HuH-7.5 (cell line): Measurements from ENCODE around the gene TFEB.
A peak's percentile ranks its signal among the peaks of the same experiment; 100 is the strongest.

ENCODE experiments used
- DNase-seq: peaks from one replicate; pipeline ENCODE4 v3.0.0; 2011; ENCODE audit warnings: low spot score

The TFEB gene

GRCh38 chr6:41736800-41737555 lies 1.6 kb upstream of the TFEB start:
- DNase-seq, result no peak

GRCh38 chr6:41736186-41736733 lies 852 bp upstream of the TFEB start:
- no peak for DNase-seq

GRCh38 chr6:41734666-41735426 lies 562 bp downstream of the TFEB start:
- DNase-seq, result peak; percentile 78

- DNase-seq, result peak; percentile 79
These were observed 1.4 kb downstream of the TFEB start for GRCh38 chr6:41733707-41734665.

GRCh38 chr6:41733360-41733706 lies 2.1 kb downstream of the TFEB start:
- DNase-seq, result no peak

GRCh38 chr6:41732591-41733359 lies 2.6 kb downstream of the TFEB start:
- no peak for DNase-seq

GRCh38 chr6:41732149-41732548 lies 3.3 kb downstream of the TFEB start:
- no peak for DNase-seq

- DNase-seq, result no peak
These were observed 3.8 kb downstream of the TFEB start for GRCh38 chr6:41731561-41732086.

- DNase-seq, result no peak
These were observed 4.6 kb downstream of the TFEB start for GRCh38 chr6:41730531-41731436.

- DNase-seq, result no peak
These were observed 5.8 kb downstream of the TFEB start for GRCh38 chr6:41729624-41730023.

GRCh38 chr6:41728954-41729353 lies 6.5 kb downstream of the TFEB start:
- no peak for DNase-seq

- no peak for DNase-seq
These were observed 7.1 kb downstream of the TFEB start for GRCh38 chr6:41728073-41728936.

- DNase-seq, result no peak
These were observed 7.7 kb downstream of the TFEB start for GRCh38 chr6:41727705-41728072.

- no peak for DNase-seq
These were observed 8.5 kb downstream of the TFEB start for GRCh38 chr6:41726876-41727275.

- no peak for DNase-seq
These were observed 10.6 kb downstream of the TFEB start for GRCh38 chr6:41724586-41725501.

- DNase-seq, result no peak
These were observed 11.2 kb downstream of the TFEB start for GRCh38 chr6:41724228-41724580.

- DNase-seq, result peak; percentile 85
These were observed 11.7 kb downstream of the TFEB start for GRCh38 chr6:41723530-41724227.
